Measurements from ENCODE around the gene CCT7. TPM values are rescaled to one million over a fixed set of nuclear protein-coding genes. Genes with fewer than 3 reads are reported as not detected.

CCT7 gene
- total and polyA plus RNA-seq, 10 of the 15 experiments (the other 5 are each of a cell fraction or from before 2014, with no cell fraction given): 206 to 598 (median 486) TPM

DNA sequence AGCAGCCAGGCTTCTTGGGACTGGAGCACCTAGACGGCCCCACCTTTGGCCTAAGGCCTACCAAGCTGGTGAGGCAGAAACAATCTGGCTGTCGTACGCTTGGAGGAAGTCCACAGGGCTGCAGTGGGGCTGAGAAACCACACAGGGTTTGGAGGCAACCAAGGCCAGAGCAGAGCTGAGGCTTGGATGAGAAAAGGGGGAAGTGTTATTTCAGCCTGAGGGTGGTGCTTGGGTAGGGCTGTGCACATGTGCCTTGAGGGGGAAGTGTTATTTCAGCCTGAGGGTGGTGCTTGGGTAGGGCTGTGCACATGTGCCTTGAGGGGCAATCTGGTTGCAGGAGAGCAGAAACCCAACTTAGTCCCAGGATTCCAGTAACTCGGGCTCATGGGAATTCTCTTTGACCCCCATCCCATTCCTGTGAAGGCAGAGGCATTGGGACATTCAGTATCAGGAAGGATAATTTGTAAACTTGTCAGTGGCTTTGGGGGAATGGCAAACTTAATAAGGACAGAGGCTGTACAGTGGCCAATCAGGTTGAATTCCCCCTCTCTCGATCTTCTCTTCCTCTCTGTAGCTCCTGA is 51.1 kb downstream of the CCT7 start (continued):
- TF ChIP-seq HDAC6 (IDR thresholded peaks at IDR 0.05; ENCODE audit: unreplicated experiment) (no peak), NFXL1 (IDR thresholded peaks at IDR 0.05; ENCODE audit: borderline replicate concordance) (no peak), SREBF1 (IDR thresholded peaks at IDR 0.05; ENCODE audit: low read length) (no peak), TCF12 (IDR thresholded peaks at IDR 0.05; ENCODE audit: low read depth, low read length) (no peak), LARP7 (IDR thresholded peaks at IDR 0.05) (peak; percentile 8; the same call in 1 of the 2 replicates), CBX3 (IDR thresholded peaks at IDR 0.05; ENCODE audit: borderline replicate concordance, low read depth) (no peak), NFYA (IDR thresholded peaks at IDR 0.05; ENCODE audit: borderline replicate concordance, low read depth, low read length) (no peak), ZNF622 (IDR thresholded peaks at IDR 0.05) (no peak)
- TF ChIP-seq, protein P1, sequence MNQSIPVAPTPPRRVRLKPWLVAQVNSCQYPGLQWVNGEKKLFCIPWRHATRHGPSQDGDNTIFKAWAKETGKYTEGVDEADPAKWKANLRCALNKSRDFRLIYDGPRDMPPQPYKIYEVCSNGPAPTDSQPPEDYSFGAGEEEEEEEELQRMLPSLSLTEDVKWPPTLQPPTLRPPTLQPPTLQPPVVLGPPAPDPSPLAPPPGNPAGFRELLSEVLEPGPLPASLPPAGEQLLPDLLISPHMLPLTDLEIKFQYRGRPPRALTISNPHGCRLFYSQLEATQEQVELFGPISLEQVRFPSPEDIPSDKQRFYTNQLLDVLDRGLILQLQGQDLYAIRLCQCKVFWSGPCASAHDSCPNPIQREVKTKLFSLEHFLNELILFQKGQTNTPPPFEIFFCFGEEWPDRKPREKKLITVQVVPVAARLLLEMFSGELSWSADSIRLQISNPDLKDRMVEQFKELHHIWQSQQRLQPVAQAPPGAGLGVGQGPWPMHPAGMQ (IDR thresholded peaks at IDR 0.05; ENCODE audit: borderline replicate concordance): no peak
- TF ChIP-seq, protein P2, sequence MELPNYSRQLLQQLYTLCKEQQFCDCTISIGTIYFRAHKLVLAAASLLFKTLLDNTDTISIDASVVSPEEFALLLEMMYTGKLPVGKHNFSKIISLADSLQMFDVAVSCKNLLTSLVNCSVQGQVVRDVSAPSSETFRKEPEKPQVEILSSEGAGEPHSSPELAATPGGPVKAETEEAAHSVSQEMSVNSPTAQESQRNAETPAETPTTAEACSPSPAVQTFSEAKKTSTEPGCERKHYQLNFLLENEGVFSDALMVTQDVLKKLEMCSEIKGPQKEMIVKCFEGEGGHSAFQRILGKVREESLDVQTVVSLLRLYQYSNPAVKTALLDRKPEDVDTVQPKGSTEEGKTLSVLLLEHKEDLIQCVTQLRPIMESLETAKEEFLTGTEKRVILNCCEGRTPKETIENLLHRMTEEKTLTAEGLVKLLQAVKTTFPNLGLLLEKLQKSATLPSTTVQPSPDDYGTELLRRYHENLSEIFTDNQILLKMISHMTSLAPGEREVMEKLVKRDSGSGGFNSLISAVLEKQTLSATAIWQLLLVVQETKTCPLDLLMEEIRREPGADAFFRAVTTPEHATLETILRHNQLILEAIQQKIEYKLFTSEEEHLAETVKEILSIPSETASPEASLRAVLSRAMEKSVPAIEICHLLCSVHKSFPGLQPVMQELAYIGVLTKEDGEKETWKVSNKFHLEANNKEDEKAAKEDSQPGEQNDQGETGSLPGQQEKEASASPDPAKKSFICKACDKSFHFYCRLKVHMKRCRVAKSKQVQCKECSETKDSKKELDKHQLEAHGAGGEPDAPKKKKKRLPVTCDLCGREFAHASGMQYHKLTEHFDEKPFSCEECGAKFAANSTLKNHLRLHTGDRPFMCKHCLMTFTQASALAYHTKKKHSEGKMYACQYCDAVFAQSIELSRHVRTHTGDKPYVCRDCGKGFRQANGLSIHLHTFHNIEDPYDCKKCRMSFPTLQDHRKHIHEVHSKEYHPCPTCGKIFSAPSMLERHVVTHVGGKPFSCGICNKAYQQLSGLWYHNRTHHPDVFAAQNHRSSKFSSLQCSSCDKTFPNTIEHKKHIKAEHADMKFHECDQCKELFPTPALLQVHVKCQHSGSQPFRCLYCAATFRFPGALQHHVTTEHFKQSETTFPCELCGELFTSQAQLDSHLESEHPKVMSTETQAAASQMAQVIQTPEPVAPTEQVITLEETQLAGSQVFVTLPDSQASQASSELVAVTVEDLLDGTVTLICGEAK (IDR thresholded peaks at IDR 0.05; ENCODE audit: borderline replicate concordance): no peak
- TF ChIP-seq, protein P3, sequence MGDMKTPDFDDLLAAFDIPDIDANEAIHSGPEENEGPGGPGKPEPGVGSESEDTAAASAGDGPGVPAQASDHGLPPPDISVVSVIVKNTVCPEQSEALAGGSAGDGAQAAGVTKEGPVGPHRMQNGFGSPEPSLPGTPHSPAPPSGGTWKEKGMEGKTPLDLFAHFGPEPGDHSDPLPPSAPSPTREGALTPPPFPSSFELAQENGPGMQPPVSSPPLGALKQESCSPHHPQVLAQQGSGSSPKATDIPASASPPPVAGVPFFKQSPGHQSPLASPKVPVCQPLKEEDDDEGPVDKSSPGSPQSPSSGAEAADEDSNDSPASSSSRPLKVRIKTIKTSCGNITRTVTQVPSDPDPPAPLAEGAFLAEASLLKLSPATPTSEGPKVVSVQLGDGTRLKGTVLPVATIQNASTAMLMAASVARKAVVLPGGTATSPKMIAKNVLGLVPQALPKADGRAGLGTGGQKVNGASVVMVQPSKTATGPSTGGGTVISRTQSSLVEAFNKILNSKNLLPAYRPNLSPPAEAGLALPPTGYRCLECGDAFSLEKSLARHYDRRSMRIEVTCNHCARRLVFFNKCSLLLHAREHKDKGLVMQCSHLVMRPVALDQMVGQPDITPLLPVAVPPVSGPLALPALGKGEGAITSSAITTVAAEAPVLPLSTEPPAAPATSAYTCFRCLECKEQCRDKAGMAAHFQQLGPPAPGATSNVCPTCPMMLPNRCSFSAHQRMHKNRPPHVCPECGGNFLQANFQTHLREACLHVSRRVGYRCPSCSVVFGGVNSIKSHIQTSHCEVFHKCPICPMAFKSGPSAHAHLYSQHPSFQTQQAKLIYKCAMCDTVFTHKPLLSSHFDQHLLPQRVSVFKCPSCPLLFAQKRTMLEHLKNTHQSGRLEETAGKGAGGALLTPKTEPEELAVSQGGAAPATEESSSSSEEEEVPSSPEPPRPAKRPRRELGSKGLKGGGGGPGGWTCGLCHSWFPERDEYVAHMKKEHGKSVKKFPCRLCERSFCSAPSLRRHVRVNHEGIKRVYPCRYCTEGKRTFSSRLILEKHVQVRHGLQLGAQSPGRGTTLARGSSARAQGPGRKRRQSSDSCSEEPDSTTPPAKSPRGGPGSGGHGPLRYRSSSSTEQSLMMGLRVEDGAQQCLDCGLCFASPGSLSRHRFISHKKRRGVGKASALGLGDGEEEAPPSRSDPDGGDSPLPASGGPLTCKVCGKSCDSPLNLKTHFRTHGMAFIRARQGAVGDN (IDR thresholded peaks at IDR 0.05): no peak
- TF ChIP-seq, protein P4, sequence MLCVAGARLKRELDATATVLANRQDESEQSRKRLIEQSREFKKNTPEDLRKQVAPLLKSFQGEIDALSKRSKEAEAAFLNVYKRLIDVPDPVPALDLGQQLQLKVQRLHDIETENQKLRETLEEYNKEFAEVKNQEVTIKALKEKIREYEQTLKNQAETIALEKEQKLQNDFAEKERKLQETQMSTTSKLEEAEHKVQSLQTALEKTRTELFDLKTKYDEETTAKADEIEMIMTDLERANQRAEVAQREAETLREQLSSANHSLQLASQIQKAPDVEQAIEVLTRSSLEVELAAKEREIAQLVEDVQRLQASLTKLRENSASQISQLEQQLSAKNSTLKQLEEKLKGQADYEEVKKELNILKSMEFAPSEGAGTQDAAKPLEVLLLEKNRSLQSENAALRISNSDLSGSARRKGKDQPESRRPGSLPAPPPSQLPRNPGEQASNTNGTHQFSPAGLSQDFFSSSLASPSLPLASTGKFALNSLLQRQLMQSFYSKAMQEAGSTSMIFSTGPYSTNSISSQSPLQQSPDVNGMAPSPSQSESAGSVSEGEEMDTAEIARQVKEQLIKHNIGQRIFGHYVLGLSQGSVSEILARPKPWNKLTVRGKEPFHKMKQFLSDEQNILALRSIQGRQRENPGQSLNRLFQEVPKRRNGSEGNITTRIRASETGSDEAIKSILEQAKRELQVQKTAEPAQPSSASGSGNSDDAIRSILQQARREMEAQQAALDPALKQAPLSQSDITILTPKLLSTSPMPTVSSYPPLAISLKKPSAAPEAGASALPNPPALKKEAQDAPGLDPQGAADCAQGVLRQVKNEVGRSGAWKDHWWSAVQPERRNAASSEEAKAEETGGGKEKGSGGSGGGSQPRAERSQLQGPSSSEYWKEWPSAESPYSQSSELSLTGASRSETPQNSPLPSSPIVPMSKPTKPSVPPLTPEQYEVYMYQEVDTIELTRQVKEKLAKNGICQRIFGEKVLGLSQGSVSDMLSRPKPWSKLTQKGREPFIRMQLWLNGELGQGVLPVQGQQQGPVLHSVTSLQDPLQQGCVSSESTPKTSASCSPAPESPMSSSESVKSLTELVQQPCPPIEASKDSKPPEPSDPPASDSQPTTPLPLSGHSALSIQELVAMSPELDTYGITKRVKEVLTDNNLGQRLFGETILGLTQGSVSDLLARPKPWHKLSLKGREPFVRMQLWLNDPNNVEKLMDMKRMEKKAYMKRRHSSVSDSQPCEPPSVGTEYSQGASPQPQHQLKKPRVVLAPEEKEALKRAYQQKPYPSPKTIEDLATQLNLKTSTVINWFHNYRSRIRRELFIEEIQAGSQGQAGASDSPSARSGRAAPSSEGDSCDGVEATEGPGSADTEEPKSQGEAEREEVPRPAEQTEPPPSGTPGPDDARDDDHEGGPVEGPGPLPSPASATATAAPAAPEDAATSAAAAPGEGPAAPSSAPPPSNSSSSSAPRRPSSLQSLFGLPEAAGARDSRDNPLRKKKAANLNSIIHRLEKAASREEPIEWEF (IDR thresholded peaks at IDR 0.05; ENCODE audit: insufficient replicate concordance, low read depth, low read length): no peak
- TF ChIP-seq, protein P5, sequence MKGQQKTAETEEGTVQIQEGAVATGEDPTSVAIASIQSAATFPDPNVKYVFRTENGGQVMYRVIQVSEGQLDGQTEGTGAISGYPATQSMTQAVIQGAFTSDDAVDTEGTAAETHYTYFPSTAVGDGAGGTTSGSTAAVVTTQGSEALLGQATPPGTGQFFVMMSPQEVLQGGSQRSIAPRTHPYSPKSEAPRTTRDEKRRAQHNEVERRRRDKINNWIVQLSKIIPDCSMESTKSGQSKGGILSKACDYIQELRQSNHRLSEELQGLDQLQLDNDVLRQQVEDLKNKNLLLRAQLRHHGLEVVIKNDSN (IDR thresholded peaks at IDR 0.05; ENCODE audit: borderline replicate concordance, extremely low read length, insufficient read depth, low read depth, low read length): no peak
